NCI-H1105 treated with DMSO at 0.1 percent for 48 hours (cell line): Measurements from ENCODE around the gene TTC28.
"Not testable (repeated sequence)": the region's sequence is repeated elsewhere in the genome, so short reads cannot be mapped to it uniquely, and the experiment has no call there.

Experiments used
- DNase-seq: peaks from one replicate; lab custom pipeline; 2025; lab: John Stamatoyannopoulos, UW

The TTC28 gene

GRCh38 chr22:28229566-28230485, 449.8 kb downstream of the TTC28 start:
- DNase-seq, result no peak

DNA sequence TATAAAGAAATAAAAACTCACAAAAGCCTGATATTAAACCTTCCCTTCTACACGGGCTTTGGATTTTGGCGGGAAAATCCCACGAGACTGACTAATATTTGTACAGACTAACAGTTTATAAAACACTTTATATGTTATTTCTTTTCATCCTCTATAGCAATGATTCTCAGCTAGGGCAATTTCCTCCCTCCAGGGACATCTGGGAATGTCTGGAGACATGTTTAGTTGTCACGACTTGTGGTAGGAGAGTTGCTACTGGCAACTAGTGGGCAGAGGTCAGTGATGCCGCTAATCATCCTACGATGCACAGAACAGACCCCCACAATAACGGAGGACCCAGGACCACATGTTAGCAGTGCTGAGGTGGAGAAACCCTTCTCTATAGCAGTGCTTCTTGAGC, 455.8 kb downstream of the TTC28 start:
- DNase-seq, result no peak

DNA sequence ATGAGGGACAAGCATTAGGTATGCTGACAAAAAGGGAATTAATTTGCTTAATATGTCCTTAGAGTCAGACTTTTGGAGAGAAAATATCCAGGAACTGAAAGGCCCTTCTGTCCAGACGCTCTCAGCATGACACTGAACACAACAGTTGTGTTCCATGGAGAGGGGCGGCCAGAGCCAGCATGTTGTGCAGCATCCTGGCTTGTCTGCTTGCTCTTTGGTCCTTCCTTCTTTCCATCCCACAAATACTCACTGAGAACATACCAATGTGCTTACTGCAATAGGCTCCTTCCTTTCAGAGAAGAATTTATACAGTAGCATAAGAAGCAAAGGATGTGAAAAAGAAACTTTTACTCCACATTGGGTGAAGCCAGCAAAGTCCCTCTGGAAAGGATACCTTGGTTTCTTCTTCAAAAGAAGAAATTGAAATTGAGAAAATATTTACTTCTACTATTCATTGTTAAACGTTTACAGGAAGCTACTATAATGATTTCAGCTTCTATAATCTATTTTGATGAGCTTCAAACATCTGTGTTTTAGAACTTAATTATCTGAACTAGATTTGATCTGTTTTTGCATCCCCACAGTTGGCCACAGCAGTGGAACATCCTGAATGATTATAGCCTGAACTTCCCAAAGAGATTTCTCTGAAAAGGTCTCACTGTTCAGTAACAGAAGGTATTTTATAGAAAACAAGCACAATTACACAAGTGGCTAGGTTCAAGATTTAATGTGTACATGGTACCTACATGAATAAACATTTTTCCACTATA, 456.5 kb downstream of the TTC28 start:
- no peak for DNase-seq

DNA sequence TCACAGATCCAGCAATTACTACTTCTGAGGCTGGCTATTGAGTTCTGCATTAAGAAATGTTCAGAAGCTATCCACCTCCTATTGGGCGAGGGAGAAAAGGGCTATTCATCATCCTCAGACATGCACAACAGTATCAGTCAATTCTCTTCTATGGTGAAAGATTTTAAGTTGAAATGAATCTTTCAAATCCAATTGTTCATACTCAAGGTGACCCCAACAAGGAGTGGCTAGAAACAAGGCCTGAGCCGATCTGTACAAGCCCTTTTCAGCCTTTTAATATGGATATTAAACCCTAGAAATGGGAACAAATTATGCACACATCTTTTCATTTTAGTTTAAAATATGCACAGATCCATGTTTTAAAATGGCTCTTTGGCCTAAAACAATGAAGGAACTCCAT, 457.1 kb downstream of the TTC28 start:
- no peak for DNase-seq

GRCh38 chr22:28222052-28222451, 457.6 kb downstream of the TTC28 start:
- DNase-seq, result no peak

- no peak for DNase-seq
These were observed 458.8 kb downstream of the TTC28 start for GRCh38 chr22:28220626-28221363.

DNA sequence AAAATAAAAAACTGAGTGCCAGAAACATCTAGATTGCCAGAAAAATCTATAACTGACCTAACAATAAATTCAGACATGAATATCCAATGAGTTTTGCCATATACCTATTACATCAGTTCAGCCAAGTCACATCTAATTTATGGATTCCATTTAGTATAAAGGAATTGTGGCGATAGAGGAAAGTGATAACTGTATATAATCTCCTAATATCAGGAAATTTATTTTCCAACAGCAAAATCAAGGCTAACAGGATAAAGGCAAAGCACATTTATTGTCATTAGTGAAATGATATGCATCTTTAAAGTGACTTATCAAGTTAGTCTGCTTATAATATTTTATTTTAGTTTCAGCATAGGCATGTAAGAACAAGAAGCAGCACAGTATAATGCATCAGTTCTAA, 462.4 kb downstream of the TTC28 start:
- DNase-seq, result no peak

DNA sequence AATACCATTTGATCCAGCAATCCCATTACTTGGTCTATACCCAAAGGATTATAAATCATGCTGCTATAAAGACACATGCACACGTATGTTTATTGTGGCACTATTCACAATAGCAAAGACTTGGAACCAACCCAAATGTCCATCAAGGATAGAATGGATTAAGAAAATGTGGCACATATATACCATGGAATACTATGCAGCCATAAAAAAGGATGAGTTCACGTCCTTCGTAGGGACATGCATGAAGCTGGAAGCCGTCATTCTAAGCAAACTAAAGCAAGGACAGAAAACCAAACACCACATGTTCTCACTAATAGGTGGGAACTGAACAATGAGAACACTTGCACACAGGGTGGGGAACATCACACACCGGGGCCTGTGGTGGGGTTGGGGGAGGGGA, 464.9 kb downstream of the TTC28 start:
- not testable (repeated sequence) for DNase-seq

DNA sequence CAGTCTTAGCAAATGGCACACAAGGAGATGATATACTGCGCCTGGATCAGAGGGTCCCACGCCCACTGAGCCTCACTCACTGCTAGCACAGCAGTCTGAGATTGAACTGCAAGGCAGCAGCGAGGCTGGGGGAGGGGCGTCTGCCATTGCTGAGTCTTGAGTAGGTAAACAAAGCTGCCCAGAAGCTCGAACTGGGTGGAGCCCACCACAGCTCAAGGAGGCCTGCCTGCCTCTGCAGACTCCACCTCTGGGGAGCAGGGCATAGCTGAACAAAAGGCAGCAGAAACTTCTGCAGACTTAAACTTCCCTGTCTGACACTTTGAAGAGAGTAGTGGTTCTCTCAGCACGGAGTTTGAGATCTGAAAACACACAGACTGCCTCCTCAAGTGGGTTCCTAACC, 470.2 kb downstream of the TTC28 start:
- DNase-seq, result not testable (repeated sequence)

DNA sequence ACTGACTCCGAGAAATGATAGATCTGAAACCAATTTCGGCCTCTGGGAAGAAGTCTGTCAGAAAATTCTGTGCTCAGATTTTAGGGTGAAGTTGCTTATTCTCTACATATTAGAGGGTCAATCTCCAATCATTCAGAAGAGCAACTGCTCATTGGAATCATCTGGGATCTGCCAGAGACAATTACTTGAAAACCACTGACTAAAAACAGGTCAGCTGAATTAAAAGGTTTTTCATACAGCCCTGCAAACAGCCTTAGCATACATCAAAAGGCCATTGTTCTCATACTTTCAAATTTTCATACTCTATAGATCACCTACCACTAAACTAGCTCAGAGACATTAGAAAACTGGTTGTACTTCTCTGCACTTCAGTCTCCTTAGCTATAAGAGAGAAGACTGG, 470.9 kb downstream of the TTC28 start:
- DNase-seq, result no peak

GRCh38 chr22:28208036-28208435, 471.6 kb downstream of the TTC28 start:
- DNase-seq, result no peak

GRCh38 chr22:28207281-28208030, 472.2 kb downstream of the TTC28 start:
- no peak for DNase-seq

- no peak for DNase-seq
These were observed 473.7 kb downstream of the TTC28 start for GRCh38 chr22:28205926-28206325.

GRCh38 chr22:28204382-28204781, 475.3 kb downstream of the TTC28 start:
- no peak for DNase-seq

- DNase-seq, result no peak
These were observed 476.4 kb downstream of the TTC28 start for GRCh38 chr22:28203286-28203685.

DNA sequence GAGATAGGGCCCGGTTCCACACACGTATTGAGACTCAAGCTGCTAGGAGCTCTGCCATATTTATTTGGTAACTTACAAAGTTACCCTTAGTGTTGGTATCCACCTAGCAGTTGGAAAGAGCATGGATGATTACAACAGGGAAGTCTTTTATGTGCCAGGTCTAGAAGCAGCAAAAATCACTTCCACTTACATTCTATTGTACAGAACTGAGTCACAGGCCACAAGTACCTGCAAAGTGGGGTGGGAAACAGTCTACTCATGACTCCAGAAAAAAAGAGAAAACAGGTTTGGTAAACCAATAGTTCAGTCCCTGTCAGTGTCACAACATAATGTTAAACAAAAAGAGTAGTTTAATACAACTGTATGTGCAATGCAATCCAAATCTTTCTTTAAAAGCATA, 480.9 kb downstream of the TTC28 start:
- no peak for DNase-seq

- DNase-seq, result not testable (repeated sequence)
These were observed 488.1 kb downstream of the TTC28 start for GRCh38 chr22:28191571-28191970.

- DNase-seq, result no peak
These were observed 491.3 kb downstream of the TTC28 start for GRCh38 chr22:28188178-28188879.

GRCh38 chr22:28187612-28188011, 492.0 kb downstream of the TTC28 start:
- DNase-seq, result no peak

DNA sequence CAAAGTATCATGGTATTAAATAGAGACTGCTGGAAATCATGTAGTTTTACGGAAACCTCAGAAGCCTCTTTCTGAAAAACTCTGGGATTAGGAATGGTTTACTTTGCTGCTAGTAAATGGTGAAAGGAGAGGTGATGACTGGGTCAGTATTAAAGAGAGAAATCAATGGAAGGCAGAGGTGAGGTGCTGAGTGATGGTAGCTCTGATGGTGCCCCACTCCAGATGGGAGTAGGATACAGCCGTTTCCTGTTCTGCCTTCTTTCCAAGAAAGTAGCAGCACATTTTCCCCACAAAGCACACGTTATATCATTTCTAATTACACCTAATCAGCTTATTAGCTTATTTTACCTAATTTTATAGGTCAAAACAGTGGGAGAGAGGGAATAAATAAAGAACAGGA, 493.0 kb downstream of the TTC28 start:
- no peak for DNase-seq

DNA sequence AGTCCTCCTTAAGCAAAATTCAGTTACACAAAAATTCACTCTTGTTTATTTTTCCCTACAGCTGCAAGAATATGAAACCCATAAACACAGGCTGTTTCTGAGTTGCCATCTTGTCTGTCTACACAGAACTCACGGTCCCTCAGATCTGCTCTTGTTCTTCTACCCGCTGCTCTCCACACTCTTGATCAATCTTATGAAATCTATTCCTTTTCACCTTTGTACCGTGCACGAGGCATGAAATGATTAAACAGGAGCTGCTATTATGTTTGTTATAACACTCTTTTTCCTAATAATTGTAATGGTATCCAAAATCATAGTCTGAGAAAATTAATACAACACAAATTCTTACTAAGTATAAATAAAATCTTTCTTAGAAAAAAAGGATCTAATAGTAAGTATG, 494.5 kb downstream of the TTC28 start:
- DNase-seq, result no peak
